Stimulated activated CD4-positive, alpha-beta T cell treated with anti-CD3 and anti-CD28 coated beads, Interleukin-1b, Interleukin-23, amount 100 ng/mL, for 24 hours (primary cell): Measurements from ENCODE around the gene PRPH.
"Not testable (repeated sequence)": the region's sequence is repeated elsewhere in the genome, so short reads cannot be mapped to it uniquely, and the experiment has no call there.

Experiments used
- DNase-seq, 4 experiments: peaks; one replicate each; pipeline ENCODE4 v3.0.0-alpha.2; 2020; ENCODE audit warnings: low read depth in 4 of 4, low spot score in 1 of 4

Gene PRPH

DNA sequence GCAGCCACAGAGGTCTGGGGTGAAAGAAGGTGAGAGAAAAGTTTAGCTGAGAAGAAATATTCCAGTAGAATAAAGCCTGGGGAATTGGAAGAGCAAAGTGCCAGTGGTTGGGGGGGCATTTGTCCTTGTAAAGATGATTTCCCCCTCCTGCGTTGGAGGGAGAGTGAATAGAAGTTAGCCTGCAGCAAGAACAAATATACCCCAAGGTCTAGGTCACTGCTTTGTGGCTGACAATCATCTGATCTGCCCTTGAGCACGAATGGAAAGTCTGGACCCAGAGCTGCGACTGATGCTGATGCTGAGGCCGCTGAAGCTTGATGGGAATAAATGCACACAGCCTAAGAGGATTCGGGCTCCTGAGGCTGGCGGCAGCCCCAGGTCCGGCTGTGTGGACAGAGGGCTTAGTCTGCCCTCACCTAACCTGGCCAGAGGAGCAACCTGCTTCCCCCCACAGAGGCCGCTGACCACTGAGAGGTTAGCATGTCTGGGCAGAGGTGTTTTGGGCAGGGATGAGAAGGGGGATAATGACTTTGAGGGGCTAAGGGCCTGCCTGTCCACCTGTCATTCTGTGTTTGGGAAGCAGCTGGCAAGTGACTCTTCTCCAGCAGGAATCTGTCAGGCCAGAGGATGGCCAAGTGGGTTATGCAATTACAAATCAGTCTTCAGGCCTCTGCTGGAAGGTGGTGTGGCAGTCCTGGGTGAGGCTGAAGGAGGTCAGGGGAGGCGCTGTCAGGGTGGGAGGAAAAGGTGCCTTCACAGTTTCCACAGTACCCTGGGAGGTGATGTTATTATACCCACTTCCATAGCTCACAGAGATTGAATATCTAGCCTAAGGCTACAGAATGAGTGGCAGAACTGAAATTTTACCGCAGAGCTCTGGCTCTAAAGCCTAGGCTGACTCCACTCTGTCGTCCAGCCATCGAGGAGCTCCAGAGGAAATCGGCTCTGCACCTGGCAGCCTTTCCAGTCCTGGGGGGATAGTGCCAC lies 18.4 kb upstream of the PRPH start:
- no peak for DNase-seq

DNA sequence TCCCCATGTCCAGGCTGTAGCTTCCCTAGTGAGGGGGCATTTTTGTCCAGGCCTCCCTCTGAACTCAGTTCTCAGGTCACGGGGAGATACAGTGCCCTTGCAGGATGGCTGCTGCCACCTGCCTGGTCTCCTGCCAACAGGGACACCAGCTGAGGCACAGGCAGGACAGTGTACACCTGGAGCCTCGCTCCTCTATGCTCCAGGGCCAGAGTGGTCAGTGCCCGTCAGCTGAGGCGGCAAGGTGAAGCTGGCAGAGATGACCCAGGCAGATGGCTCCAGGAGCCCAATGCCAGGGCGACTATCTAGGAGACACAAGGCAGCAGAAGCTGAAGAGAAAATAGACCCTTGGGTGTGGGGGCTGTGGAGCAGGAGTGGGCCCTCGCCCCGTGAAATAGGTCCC lies 17.5 kb upstream of the PRPH start:
- DNase-seq = no peak

GRCh38 chr12:49279706-49280159 lies 15.2 kb upstream of the PRPH start:
- DNase-seq = no peak

DNA sequence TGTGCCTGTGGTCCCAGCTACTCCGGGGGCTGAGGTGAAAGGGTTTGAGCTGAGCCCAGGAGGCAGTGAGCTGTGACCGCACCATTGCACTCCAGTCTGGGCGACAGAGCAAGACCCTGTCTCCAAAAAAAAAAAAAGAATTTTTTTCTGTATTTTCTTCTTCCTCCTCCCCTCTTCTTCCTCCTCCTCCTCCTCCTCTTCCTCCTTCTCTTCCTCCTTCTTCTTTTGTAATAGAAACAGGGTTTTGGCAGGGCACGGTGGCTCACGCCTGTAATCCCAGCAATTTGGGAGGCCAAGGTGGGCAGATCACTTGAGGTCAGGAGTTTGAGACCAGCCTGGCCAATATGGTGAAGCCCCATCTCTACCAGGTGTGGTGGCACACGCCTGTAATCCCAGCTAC lies 14.4 kb upstream of the PRPH start:
- not testable (repeated sequence) for DNase-seq

DNA sequence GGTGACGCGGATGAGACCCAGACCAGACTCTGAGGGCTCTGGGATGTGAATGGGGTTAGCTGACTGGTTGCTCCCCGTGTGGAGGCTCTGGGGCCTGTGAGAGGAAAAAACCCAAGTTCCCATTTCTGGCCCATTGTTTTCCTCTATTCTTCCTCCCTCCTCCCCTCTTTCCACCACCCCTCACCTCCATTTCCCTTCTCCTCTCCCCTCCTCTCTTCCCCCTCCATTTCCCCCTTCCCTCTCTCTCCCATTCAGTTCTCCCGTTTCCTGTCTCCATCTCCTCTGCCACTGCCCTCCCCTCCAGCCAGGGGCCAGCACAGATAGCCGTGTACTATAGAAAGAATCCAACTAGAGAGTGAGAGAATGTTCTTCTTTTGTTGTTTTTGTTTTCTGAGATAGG lies 12.6 kb upstream of the PRPH start:
- no peak for DNase-seq

DNA sequence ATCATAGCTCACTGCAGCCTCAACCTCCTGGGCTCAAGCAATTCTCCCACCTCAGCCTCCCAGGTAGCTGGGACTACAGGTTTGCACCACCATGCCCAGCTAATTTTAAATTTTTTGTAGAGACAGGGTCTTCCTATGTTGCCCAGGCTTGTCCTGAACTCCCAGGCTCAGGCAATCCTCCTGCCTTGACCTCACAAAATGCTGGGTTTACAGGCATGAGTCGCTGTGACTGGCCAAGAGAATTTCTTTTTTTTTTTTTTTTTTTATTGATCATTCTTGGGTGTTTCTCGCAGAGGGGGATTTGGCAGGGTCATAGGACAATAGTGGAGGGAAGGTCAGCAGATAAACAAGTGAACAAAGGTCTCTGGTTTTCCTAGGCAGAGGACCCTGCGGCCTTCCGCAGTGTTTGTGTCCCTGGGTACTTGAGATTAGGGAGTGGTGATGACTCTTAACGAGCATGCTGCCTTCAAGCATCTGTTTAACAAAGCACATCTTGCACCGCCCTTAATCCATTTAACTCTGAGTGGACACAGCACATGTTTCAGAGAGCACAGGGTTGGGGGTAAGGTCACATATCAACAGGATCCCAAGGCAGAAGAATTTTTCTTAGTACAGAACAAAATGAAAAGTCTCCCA lies 12.1 kb upstream of the PRPH start:
- not testable (repeated sequence) for DNase-seq

- DNase-seq = no peak
Observed at GRCh38 chr12:49283541-49284429, 11.2 kb upstream of the PRPH start.

DNA sequence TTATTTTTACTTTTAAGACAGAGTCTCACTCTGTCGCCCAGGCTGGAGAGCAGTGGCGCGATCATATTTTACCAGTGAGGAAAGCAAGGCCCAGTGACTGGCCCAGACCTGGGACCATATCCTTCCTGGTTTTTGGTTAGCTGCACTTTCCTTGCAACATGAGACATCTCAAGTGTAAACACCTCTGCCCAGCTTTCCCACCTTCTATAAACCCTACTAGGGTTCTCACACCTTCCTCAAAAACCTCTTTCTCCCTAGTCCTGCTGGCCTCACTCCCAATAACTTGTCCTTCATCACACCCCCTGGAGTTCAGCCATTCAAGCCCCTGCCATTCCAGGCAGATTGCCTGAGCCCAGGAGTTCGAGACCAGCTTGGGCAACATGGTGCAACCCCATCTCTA lies 10.3 kb upstream of the PRPH start:
- DNase-seq = no peak

- no peak for DNase-seq
Observed at GRCh38 chr12:49287876-49288275, 7.1 kb upstream of the PRPH start.

DNA sequence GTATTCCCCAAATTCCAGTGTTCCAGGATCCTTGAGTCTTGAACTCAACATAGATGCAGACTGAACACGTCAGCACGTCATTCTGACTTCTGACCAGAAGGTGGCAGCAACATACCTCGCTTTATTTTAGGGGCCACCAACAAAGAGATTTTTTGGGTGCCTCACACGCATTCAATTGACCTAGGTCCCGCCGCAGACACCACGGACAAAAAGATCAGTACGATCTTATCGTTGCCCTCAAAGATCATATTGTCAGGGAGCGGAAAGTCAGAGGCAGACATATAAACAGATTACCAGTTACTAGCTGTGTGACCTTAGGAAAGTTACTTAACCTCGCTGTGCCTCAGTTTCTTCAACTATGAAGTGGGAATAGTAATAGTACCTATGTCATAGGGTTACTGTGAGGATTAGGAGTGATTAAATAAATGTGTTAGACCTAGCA lies 6.5 kb upstream of the PRPH start:
- peak; percentile 41 to 48 (median 43) for DNase-seq

DNA sequence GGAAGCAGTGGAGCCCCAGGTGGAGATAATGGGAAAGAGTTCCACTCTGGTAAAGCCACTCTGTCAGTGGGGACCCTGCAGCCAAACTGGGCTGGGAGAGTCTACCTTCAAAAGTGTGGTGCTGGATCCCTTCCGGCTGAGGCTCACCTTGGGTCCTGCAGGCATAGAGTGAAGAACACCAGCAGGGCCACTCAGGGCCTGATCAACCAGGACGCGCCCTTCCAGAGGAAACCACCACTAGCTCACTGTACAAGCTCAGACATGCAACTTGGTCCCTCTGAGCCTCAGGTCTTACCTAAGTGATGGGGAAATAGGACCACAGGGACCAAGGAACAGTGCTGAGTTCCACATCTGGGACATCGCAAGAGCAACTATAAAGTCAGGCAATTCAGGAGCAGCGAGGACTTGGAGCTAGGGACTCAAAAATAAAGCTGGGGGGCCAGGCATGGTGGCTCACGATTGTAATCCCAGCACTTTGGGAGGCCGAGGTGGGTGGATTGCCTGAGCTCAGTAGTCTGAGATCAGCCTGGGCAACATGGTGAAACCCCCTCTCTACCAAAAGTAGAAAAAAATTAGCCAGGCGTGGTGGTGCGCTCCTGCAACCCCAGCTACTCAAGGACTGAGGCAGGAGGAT lies 5.9 kb upstream of the PRPH start:
- no peak for DNase-seq

GRCh38 chr12:49292729-49293055 lies 2.3 kb upstream of the PRPH start:
- DNase-seq = no peak

DNA sequence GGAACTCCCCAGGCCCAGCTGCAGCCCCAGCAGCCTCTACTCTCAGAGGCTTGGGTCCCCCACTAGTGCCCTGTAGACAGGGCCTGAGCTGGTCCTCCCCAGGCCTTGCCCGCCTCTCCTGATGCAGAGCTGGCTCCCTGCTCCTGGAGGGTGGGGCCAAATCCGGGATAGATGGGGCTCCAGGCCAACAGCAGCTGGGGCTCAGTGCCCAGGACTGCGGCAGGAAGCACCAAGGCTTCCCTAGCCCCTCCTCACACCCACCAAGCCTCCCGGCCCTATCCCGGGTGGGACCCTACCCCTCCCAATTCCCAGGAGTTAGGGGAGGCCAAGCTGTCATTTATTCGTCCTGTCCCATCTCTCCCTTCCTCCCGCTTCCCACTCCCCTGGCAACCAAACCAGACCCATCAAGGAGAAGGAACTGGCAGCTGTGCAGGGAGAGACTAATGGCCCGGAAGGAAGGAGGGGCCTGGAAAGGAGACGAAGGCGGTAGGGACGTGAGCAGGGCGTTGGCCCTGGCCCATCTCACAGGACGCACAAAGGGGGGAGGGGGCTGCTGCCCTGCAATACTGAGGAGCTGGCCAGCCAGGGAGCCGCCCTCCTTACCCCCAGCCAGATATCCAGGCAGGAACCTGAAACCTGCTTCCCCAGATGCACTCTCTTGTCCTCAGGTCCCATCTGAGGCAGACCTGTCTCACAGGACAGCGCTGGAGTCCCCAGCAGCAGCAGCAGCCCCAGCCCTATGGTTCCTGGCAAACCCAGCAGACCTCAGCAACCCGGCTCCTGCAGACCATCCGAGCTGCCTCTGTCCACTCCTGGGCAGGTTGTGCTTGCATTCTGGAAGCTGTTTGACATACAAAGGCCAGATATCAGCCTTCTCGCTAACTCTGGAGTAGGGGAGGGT lies 1.6 kb upstream of the PRPH start:
- no peak for DNase-seq

DNA sequence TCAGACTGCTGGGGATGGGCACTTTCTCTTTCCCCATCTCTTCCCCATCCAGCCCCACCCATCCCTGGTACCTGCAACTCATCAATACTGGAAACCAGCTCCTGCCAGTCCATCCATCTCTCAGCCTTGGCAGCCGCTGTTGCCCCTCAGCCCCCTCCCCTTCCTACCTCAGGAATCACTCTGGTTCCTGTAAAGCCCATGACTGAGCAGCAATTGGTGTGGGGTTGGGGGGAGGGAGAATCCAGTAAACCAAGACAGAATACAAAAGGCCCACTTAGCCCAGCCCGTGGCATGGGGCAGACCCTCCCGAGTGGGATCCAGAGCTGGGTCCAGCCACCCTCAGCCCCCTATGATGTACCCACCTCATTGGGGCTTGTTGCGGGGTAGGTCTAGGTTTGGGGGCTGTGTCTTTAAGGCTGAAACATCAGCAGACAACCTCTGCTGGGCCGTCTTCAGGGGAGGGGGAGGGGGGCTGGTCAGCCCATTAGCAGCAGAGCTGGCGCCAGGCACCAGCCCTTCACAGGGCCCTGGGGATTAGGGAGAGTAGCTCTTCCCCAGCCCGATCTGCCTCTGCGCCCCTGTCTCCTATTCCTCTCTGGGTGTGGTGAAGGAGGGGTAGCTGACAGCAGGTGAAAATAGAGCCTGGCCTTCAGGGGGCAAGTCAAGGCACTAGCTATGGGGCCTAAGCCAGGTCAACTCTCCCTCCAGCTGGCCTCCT lies 702 bp upstream of the PRPH start:
- no peak for DNase-seq

DNA sequence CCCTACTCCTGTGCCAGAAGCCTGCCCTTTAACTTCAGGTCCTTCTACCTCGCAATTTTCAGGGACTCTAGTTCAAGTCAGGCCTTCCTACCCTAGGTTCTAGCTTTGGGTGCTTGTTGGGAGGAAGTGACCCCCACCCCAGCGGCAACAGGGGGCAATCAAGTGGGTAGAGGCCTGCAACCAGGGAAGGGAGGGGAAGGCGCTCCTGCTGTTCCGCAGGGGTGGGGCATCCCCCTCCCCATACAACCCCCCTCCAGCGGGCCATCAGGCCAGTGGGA lies 204 bp upstream of the PRPH start:
- DNase-seq = no peak

DNA sequence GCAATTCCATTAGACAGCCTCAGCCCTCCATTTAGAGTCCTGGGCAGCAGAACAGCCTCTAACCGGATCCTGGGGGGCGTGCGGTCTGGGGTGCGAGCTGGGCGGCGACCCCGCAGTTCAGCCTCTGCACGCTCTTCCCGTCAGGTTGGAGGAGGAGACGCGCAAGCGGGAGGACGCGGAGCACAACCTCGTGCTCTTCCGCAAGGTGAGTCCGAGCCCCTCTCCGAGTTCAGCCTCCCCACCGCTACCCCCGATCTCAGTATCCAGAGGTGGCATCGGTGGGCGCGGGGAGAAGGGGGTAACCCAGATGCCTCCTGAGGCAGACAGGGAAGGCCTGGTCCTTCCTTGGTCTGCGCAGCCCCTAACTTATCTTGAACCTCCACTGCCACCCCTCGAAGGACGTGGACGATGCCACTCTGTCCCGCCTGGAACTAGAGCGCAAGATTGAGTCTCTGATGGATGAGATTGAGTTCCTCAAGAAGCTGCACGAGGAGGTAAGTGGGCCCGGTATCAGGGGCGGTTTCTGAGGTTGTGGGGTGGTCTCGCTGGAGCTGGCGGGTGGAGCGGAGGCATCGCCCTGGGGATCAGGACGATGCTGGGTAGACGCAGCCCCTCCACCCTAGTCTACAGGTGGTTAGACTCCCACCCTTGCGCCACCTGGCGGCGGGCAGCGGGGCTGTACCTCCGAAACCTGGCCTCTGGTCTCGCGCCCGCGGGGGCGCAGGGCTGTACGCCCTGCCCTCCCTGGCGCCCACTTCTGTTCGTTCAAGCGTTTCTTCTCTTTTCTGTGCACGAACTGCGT lies 1.3 kb downstream of the PRPH start:
- DNase-seq = peak; percentile 21 to 62 (median 28)

GRCh38 chr12:49296836-49297694 lies 2.1 kb downstream of the PRPH start:
- no peak for DNase-seq

- DNase-seq = no peak
Observed at GRCh38 chr12:49297695-49298060, 2.7 kb downstream of the PRPH start.
